Measurements from ENCODE around the gene XCR1.

- TF ChIP-seq CTCF (IDR thresholded peaks at IDR 0.05; ENCODE audit: extremely low read depth in 1 of 2, insufficient read depth in 1 of 2, low read depth in 1 of 2, low read length in 2 of 2) (no peak), POLR2AphosphoS5 (IDR thresholded peaks at IDR 0.05; ENCODE audit: insufficient read depth, low read depth, low read length) (no peak), POLR2A (IDR thresholded peaks at IDR 0.05; ENCODE audit: low read depth, low read length) (no peak), MAX (IDR thresholded peaks at IDR 0.05; ENCODE audit: insufficient read depth, insufficient read length) (no peak), MYC (IDR thresholded peaks at IDR 0.05; ENCODE audit: low read depth, low read length) (no peak), EZH2 (IDR thresholded peaks at IDR 0.05; ENCODE audit: borderline replicate concordance, low read depth, low read length, severe bottlenecking) (no peak), JUN (IDR thresholded peaks at IDR 0.05; ENCODE audit: borderline replicate concordance, insufficient read depth, insufficient read length, low read depth) (no peak), GATA2 (IDR thresholded peaks at IDR 0.05; ENCODE audit: insufficient read depth, insufficient read length, low read depth, low read length) (no peak)
These were observed 20.8 kb downstream of the XCR1 start for GRCh38 chr3:46006238-46007032.
